Osteocyte (in vitro differentiated cells): ENCODE data around the gene TUNAR. TPM values are rescaled to one million over a fixed set of nuclear protein-coding genes. Genes with fewer than 3 reads are reported as not detected.
A peak's percentile ranks its signal among the peaks of the same experiment; 100 is the strongest.

Experiments
- DNase-seq: peaks from one replicate; pipeline ENCODE4 v3.0.0; 2021; ENCODE audit warnings: mixed read lengths; ENCODE audit not compliant: unreplicated experiment; ENCODE audit errors: extremely low spot score
- H3K27ac Mint-ChIP-seq: one replicate; pipeline ENCODE4 v1.8.0; 2021; ENCODE audit warnings: mild to moderate bottlenecking, mixed read lengths; ENCODE audit not compliant: unreplicated experiment
- H3K27me3 Mint-ChIP-seq: one replicate; pipeline ENCODE4 v1.8.0; 2021; ENCODE audit warnings: mixed read lengths; ENCODE audit not compliant: unreplicated experiment
- H3K36me3 Mint-ChIP-seq: one replicate; pipeline ENCODE4 v1.8.0; 2021; ENCODE audit warnings: mixed read lengths; ENCODE audit not compliant: unreplicated experiment
- H3K4me1 Mint-ChIP-seq: one replicate; pipeline ENCODE4 v1.8.0; 2021; ENCODE audit warnings: mixed read lengths; ENCODE audit not compliant: unreplicated experiment
- H3K4me3 Mint-ChIP-seq: one replicate; pipeline ENCODE4 v1.8.0; 2021; ENCODE audit warnings: mild to moderate bottlenecking, moderate library complexity, mixed read lengths; ENCODE audit not compliant: unreplicated experiment
- H3K9me3 Mint-ChIP-seq: one replicate; pipeline ENCODE4 v1.8.0; 2021; ENCODE audit warnings: mixed read lengths; ENCODE audit not compliant: unreplicated experiment
- CTCF ChIP-seq: fragments of 200-600 bp; sonication (generic); IDR thresholded peaks from 2 replicates; pipeline ENCODE4 v1.5.0; 2021; ENCODE audit warnings: antibody characterized with exemption, mild to moderate bottlenecking, moderate library complexity
- total RNA-seq: library from RNA; stranded (reverse); gene quantifications from 2 replicates; pipeline ENCODE4 v1.2.1, GENCODE V29; 2021

Gene TUNAR
- total RNA-seq, 1 donor from 2014 or later = 0.27 TPM

DNA sequence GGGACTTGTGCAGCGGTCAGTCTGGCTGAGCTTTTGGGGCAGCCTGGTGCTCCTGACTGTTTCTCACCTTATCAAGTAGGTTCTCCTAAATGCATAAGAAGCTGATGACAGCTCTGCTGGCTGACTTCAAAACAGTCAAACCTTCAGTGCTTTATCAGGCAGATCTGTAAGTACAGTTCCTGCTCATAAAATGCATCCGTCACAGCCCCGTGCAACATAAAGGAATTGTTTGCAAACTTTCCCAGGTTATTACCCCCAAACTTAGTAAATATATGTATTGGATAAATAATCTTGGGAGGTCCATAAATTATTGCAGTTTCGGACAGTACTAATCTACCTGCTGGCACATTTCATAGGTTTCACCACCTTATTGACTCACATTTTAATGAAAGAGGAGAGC lies 10.7 kb downstream of the TUNAR start:
- peaks cover 4% of the 10 kb centered on the region for H3K4me1 Mint-ChIP-seq
- no peaks in the 10 kb centered on the region for H3K27me3 Mint-ChIP-seq
- no peak overlapping the region for H3K27ac Mint-ChIP-seq
- no peaks in the 10 kb centered on the region for H3K36me3 Mint-ChIP-seq
- H3K4me3 Mint-ChIP-seq = no peak overlapping the region
- H3K9me3 Mint-ChIP-seq = no peaks in the 10 kb centered on the region
- no peak for DNase-seq
- TF ChIP-seq CTCF = no peak

- Mint-ChIP-seq H3K27me3 (no peaks in the 10 kb centered on the region), H3K36me3 (no peaks in the 10 kb centered on the region), H3K27ac (no peak overlapping the region), H3K4me3 (no peak overlapping the region), H3K4me1 (peaks cover 4% of the 10 kb centered on the region), H3K9me3 (no peaks in the 10 kb centered on the region)
- no peak for TF ChIP-seq CTCF
- no peak for DNase-seq
Observed at GRCh38 chr14:95889236-95889979, 12.8 kb downstream of the TUNAR start.

DNA sequence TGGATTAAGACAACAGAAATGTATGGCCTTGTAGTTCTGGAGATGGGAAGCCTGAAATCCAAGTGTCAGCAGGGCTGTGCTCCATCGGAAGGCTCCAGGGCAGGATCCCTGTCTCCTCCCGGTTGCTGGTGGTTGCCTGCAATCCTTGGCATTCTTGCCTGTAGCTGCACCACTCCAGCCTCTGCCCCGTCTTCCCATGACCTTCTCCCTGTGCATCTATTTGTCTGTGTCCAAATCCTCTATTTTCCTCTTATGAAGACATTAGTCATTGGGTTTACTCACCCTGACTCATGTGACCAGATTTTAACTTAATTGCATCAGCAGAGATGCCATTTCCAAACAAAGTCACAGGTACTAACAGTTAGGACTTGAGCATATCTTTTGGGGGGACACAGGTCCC lies 15.1 kb downstream of the TUNAR start:
- Mint-ChIP-seq H3K4me3 (no peak overlapping the region), H3K9me3 (no peaks in the 10 kb centered on the region), H3K4me1 (peaks cover 4% of the 10 kb centered on the region), H3K36me3 (no peaks in the 10 kb centered on the region), H3K27ac (no peak overlapping the region), H3K27me3 (peaks cover 5% of the 10 kb centered on the region)
- no peak for TF ChIP-seq CTCF
- DNase-seq = no peak

DNA sequence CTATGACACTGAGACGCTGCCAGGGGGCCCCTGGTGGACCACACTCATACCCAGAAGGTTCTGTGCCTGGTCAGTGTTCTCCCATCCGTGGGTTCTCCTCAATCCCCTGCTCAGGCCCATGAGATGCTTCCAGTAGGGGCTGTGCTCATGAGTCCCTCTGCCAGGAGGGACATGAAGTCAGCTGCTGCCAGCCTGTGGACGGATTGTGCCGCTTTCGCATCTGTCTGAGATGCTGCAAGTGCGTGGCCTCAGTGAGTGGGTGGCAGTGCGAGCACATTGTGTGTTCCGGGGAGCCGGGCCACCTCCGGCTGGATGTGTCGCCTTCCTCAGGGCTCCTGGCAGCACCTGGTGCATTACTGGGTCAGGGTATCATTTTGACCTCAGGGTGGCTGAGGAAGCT lies 15.5 kb downstream of the TUNAR start:
- H3K4me3 Mint-ChIP-seq = no peak overlapping the region
- peaks cover 5% of the 10 kb centered on the region for H3K27me3 Mint-ChIP-seq
- TF ChIP-seq CTCF = no peak
- H3K9me3 Mint-ChIP-seq = no peaks in the 10 kb centered on the region
- DNase-seq = no peak
- H3K36me3 Mint-ChIP-seq = no peaks in the 10 kb centered on the region
- H3K27ac Mint-ChIP-seq = no peak overlapping the region
- peaks cover 4% of the 10 kb centered on the region for H3K4me1 Mint-ChIP-seq

DNA sequence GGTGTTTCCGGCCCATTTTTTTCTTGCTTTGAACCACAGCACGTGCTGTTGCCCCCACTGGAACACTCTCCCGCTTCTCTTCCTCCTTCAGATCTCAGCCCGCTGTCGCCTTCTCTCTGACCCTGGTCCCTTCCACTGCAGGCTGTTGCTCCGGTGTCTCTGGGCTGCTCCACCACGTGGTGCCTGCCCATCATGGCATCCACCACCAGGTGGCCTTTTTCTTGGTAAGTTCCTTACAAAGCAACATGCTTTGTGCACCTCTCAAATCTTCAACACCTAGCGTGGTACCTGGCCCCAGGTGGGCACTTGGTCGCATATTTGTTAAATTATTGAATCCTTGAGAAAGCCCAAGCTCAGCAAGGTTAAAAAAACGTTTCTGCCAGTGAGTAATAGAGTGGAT lies 19.1 kb downstream of the TUNAR start:
- DNase-seq = no peak
- H3K27ac Mint-ChIP-seq = no peak overlapping the region
- no peak overlapping the region for H3K4me3 Mint-ChIP-seq
- peaks cover 25% of the 10 kb centered on the region for H3K27me3 Mint-ChIP-seq
- peaks cover 4% of the 10 kb centered on the region for H3K4me1 Mint-ChIP-seq
- H3K9me3 Mint-ChIP-seq = no peaks in the 10 kb centered on the region
- TF ChIP-seq CTCF = peak; percentile 22
- no peaks in the 10 kb centered on the region for H3K36me3 Mint-ChIP-seq
